Suprapubic skin (tissue), 4 donors: ENCODE data around the gene GMDS.

Source experiments
- POLR2A ChIP-seq, 2 donors: fragments of 450-650 bp; IDR thresholded peaks; one replicate each; pipeline ENCODE4 v1.6.1; 2017; ENCODE audit warnings: antibody characterized with exemption in 2 of 2, mild to moderate bottlenecking in 2 of 2, moderate library complexity in 2 of 2
- POLR2AphosphoS5 ChIP-seq, 3 donors: sonication (generic); formaldehyde crosslinking; IDR thresholded peaks; one replicate each; pipeline ENCODE4 v1.6.1; 2017; ENCODE audit warnings: antibody characterized with exemption in 3 of 3
- TF ChIP-seq, protein P1 (sequence below), 2 donors: fragments of 200-600 bp in 1 of 2; fragments of 450-650 bp in 1 of 2; sonication (generic) in 1 of 2; IDR thresholded peaks; one replicate each; pipeline ENCODE4 v1.5.1; 2016 to 2019; ENCODE audit warnings: antibody characterized with exemption in 2 of 2, mild to moderate bottlenecking in 1 of 2, moderate library complexity in 1 of 2

DNA sequence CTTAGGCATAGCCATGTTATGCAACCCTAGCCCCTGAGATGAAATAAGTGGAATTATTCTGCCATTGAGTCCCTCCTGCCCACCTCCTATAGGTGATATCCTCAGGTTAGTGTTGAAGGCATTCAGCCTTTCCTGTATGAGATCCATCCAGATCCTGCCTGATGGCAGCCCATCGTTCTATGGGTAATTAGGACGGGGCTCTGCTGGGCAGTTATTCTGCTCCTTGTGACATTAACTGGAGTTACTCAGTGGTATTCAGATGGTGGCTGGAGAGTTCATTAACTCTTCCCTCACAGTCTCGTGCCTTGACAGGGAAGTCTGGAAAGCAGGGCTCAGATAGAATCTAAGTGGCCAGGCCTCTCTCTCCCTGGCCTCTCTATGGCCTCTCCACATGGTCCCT is 9.3 kb upstream of the GMDS start:
- TF ChIP-seq POLR2AphosphoS5 (IDR thresholded peaks at IDR 0.05) = no peak
- no peak for TF ChIP-seq POLR2A (IDR thresholded peaks at IDR 0.05)
- TF ChIP-seq, protein P1, sequence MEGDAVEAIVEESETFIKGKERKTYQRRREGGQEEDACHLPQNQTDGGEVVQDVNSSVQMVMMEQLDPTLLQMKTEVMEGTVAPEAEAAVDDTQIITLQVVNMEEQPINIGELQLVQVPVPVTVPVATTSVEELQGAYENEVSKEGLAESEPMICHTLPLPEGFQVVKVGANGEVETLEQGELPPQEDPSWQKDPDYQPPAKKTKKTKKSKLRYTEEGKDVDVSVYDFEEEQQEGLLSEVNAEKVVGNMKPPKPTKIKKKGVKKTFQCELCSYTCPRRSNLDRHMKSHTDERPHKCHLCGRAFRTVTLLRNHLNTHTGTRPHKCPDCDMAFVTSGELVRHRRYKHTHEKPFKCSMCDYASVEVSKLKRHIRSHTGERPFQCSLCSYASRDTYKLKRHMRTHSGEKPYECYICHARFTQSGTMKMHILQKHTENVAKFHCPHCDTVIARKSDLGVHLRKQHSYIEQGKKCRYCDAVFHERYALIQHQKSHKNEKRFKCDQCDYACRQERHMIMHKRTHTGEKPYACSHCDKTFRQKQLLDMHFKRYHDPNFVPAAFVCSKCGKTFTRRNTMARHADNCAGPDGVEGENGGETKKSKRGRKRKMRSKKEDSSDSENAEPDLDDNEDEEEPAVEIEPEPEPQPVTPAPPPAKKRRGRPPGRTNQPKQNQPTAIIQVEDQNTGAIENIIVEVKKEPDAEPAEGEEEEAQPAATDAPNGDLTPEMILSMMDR (IDR thresholded peaks at IDR 0.05) = no peak
